K562 (cell line): ENCODE measurements around the gene DPEP2. TPM values are rescaled to one million over a fixed set of nuclear protein-coding genes. Genes with fewer than 3 reads are reported as not detected.

Experiments
- ARHGAP35 ChIP-seq: fragments of 450-650 bp; IDR thresholded peaks from 2 replicates; pipeline ENCODE4 v1.6.1; 2018; ENCODE audit not compliant: partially characterized antibody
- BCL6 ChIP-seq: fragments of 250-450 bp; sonication (Bioruptor Pico); IDR thresholded peaks from 2 replicates; pipeline ENCODE4 v1.4.0; 2020
- CCAR2 ChIP-seq: fragments of 200-400 bp; formaldehyde crosslinking; IDR thresholded peaks from 2 replicates; pipeline ENCODE4 v1.6.1; 2017; ENCODE audit warnings: mild to moderate bottlenecking, low read depth, low read length
- ELF1 ChIP-seq: fragments of 200-800 bp; sonication (Bioruptor generic); IDR thresholded peaks from 2 replicates; pipeline ENCODE4 v1.6.1; 2016; ENCODE audit warnings: missing genetic modification characterization, missing compliant biosample characterization
- ETS2 ChIP-seq: IDR thresholded peaks from 2 replicates; pipeline ENCODE4 v1.6.1; 2016; ENCODE audit warnings: borderline replicate concordance, missing genetic modification characterization, mild to moderate bottlenecking, moderate library complexity, missing compliant biosample characterization; ENCODE audit not compliant: poor library complexity, severe bottlenecking
- FOXK1 ChIP-seq: sonication (generic); formaldehyde crosslinking; IDR thresholded peaks from 2 replicates; pipeline ENCODE4 v1.8.0; 2022; ENCODE audit warnings: missing genetic modification reagents, mild to moderate bottlenecking, borderline replicate concordance
- HDAC6 ChIP-seq: IDR thresholded peaks from 2 replicates; pipeline ENCODE4 v1.6.1; 2012; ENCODE audit warnings: low read depth, mild to moderate bottlenecking, control low read depth, inconsistent platforms, low read length, moderate library complexity
- HMG20B ChIP-seq: fragments of 250-450 bp; sonication (Bioruptor Pico); IDR thresholded peaks from 2 replicates; pipeline ENCODE4 v1.5.0; 2021; ENCODE audit warnings: mild to moderate bottlenecking
- MTF1 ChIP-seq: fragments of 250-450 bp; sonication (Bioruptor Pico); IDR thresholded peaks from 2 replicates; pipeline ENCODE4 v1.9.0; 2021; ENCODE audit warnings: moderate library complexity, mild to moderate bottlenecking, inconsistent platforms, borderline replicate concordance
- MXI1 ChIP-seq: IDR thresholded peaks from 2 replicates; pipeline ENCODE4 v1.6.1; 2011; ENCODE audit warnings: low read depth, mild to moderate bottlenecking, improper control_type of control experiment, low read length
- NEUROD1 ChIP-seq: fragments of 150-350 bp; IDR thresholded peaks from 2 replicates; pipeline ENCODE4 v1.6.1; 2014; ENCODE audit warnings: borderline replicate concordance, low read length, low read depth; ENCODE audit not compliant: partially characterized antibody
- NFATC3 ChIP-seq: fragments of 450-650 bp; IDR thresholded peaks from 2 replicates; pipeline ENCODE4 v1.6.1; 2017; ENCODE audit warnings: mild to moderate bottlenecking
- ZKSCAN3 ChIP-seq: fragments of 250-450 bp; sonication (Bioruptor Pico); IDR thresholded peaks from 2 replicates; pipeline ENCODE4 v1.4.0; 2020
- ZNF140 ChIP-seq: fragments of 250-450 bp; sonication (Bioruptor Pico); IDR thresholded peaks from 2 replicates; pipeline ENCODE4 v1.8.0; 2021; ENCODE audit warnings: moderate library complexity, mild to moderate bottlenecking, inconsistent platforms
- polyA plus RNA-seq, 8 experiments: library from polyadenylated mRNA; depleted of rRNA in 4 of 8; stranded (reverse) in 5 of 8; unstranded in 3 of 8; fragments of >200 nt; fragmentation: Nextera tagmentation in 2 of 8; fragmentation: Illumina TruSeq in 1 of 8; extraction: Ambion mirVana in 2 of 8; extraction: Trizol in 1 of 8; gene quantifications; 2 replicates each; pipeline versions ENCODE4 v1.2.1 to v1.2.3, GENCODE V29; 2011 to 2014; ENCODE audit warnings: inconsistent platforms in 1 of 8, missing spikeins in 1 of 8
- total RNA-seq, 7 experiments: library from RNA; depleted of rRNA in 6 of 7; stranded (reverse); fragments of >200 nt in 6 of 7; fragmentation: Illumina TruSeq in 2 of 7; extraction: Trizol in 2 of 7; gene quantifications; 2 replicates each; pipeline versions ENCODE4 v1.2.1 to v1.2.3, GENCODE V29; 2011 to 2021; ENCODE audit warnings: low replicate concordance in 1 of 7
- TF ChIP-seq, protein P1 (sequence below): fragments of 250-450 bp; sonication (Bioruptor Pico); IDR thresholded peaks from 2 replicates; pipeline ENCODE4 v1.4.0; 2020; ENCODE audit warnings: mild to moderate bottlenecking, moderate library complexity, borderline replicate concordance
- TF ChIP-seq, protein P2 (sequence below), 2 experiments: fragments of 450-650 bp in 1 of 2; sonication (generic) in 1 of 2; formaldehyde crosslinking in 1 of 2; IDR thresholded peaks; 2 replicates each; pipeline versions ENCODE4 v1.7.1 to v1.9.0; 2016 to 2022; ENCODE audit warnings: inconsistent platforms in 1 of 2, mild to moderate bottlenecking in 1 of 2, missing genetic modification reagents in 1 of 2

The DPEP2 gene
- total and polyA plus RNA-seq, 9 of the 15 experiments (the other 6 are each of a cell fraction or from before 2014, with no cell fraction given): 0.14 to 1.2 (median 0.38) TPM

DNA sequence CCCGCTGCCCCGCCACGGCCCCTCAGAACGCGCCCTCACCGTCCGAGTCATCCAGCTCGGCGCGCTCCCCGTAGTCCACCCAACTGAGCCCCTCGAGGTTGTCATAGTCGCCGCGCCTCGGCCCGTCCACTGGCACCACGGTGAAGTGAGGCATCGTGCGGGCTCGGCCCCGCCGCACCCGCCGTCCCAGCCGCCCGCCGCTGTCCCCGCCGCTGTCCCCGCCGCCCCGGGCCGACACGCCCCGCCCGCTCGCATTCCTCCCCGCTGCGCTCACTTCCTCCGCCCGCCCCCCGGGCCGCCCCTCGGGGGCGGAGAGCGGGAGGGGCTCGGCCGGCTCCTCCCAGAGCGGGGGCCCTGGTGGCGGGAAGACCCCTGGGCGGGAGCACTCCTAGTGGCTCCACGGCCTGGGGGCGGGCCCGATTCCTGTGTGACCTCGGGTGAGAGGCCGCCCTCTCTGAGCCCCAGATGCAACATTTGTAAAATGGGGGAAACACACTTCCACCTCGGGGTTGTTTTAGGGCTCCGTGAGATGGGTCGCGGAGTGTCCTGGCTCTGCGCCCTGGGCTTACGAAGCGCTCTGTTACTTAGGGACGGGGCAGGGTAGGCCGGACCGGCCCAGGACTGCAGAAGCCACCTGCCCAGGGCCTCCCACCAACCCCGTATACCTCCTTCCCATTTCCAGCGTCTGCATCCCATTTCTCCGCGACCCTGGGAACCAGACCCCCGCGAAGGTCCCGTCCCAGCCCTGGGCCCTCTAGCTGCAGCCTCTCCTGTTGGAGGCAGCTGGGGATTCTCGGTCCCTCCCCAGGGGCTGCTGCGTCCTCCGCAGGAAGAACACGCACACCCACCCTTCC lies 30.7 kb downstream of the DPEP2 start, which contains the start of gene SLC12A4 (continued):
- TF ChIP-seq, protein P1, sequence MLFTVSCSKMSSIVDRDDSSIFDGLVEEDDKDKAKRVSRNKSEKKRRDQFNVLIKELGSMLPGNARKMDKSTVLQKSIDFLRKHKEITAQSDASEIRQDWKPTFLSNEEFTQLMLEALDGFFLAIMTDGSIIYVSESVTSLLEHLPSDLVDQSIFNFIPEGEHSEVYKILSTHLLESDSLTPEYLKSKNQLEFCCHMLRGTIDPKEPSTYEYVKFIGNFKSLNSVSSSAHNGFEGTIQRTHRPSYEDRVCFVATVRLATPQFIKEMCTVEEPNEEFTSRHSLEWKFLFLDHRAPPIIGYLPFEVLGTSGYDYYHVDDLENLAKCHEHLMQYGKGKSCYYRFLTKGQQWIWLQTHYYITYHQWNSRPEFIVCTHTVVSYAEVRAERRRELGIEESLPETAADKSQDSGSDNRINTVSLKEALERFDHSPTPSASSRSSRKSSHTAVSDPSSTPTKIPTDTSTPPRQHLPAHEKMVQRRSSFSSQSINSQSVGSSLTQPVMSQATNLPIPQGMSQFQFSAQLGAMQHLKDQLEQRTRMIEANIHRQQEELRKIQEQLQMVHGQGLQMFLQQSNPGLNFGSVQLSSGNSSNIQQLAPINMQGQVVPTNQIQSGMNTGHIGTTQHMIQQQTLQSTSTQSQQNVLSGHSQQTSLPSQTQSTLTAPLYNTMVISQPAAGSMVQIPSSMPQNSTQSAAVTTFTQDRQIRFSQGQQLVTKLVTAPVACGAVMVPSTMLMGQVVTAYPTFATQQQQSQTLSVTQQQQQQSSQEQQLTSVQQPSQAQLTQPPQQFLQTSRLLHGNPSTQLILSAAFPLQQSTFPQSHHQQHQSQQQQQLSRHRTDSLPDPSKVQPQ (CRISPR knock-in tag): no peak
- TF ChIP-seq HDAC6: no peak
- no peak for TF ChIP-seq BCL6 (CRISPR knock-in tag)
- TF ChIP-seq FOXK1: no peak
- no peak for TF ChIP-seq CCAR2
- peak; percentile 8 for TF ChIP-seq NEUROD1
- no peak for TF ChIP-seq ZNF140 (CRISPR knock-in tag)
- no peak for TF ChIP-seq MTF1 (CRISPR knock-in tag)
- no peak for TF ChIP-seq ARHGAP35
- TF ChIP-seq, protein P2, sequence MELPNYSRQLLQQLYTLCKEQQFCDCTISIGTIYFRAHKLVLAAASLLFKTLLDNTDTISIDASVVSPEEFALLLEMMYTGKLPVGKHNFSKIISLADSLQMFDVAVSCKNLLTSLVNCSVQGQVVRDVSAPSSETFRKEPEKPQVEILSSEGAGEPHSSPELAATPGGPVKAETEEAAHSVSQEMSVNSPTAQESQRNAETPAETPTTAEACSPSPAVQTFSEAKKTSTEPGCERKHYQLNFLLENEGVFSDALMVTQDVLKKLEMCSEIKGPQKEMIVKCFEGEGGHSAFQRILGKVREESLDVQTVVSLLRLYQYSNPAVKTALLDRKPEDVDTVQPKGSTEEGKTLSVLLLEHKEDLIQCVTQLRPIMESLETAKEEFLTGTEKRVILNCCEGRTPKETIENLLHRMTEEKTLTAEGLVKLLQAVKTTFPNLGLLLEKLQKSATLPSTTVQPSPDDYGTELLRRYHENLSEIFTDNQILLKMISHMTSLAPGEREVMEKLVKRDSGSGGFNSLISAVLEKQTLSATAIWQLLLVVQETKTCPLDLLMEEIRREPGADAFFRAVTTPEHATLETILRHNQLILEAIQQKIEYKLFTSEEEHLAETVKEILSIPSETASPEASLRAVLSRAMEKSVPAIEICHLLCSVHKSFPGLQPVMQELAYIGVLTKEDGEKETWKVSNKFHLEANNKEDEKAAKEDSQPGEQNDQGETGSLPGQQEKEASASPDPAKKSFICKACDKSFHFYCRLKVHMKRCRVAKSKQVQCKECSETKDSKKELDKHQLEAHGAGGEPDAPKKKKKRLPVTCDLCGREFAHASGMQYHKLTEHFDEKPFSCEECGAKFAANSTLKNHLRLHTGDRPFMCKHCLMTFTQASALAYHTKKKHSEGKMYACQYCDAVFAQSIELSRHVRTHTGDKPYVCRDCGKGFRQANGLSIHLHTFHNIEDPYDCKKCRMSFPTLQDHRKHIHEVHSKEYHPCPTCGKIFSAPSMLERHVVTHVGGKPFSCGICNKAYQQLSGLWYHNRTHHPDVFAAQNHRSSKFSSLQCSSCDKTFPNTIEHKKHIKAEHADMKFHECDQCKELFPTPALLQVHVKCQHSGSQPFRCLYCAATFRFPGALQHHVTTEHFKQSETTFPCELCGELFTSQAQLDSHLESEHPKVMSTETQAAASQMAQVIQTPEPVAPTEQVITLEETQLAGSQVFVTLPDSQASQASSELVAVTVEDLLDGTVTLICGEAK (IDR thresholded peaks at IDR 0.05): 0 out of 2 replicates have a peak, but pooled peaks have one; percentile 47
- TF ChIP-seq, protein P2 (CRISPR knock-in tag; IDR thresholded peaks at IDR 0.05): no peak
- no peak for TF ChIP-seq HMG20B (CRISPR knock-in tag)
- no peak for TF ChIP-seq ELF1
- TF ChIP-seq MXI1: no peak
- TF ChIP-seq NFATC3: no peak
- TF ChIP-seq ZKSCAN3 (CRISPR knock-in tag): no peak
- TF ChIP-seq ETS2 (tag): no peak
